H9 (cell line): Measurements from ENCODE around the gene TTC33. TPM values are rescaled to one million over a fixed set of nuclear protein-coding genes. Genes with fewer than 3 reads are reported as not detected.

ENCODE experiments used
- DNase-seq: peaks from one replicate; pipeline ENCODE4 v3.0.0-alpha.2; 2017
- H2AFZ ChIP-seq: one replicate; pipeline ENCODE4 v1.6.1; 2013; ENCODE audit warnings: mild to moderate bottlenecking, low read length, control low read depth, moderate library complexity
- H2AK5ac ChIP-seq: 2 replicates; pipeline ENCODE4 v1.6.1; 2013; ENCODE audit warnings: low read length, control low read depth, mixed read lengths; ENCODE audit not compliant: insufficient read length
- H2BK120ac ChIP-seq: one replicate; pipeline ENCODE4 v1.6.1; 2013; ENCODE audit warnings: low read depth, mild to moderate bottlenecking, low read length, control low read depth, inconsistent platforms; ENCODE audit not compliant: poor library complexity, severe bottlenecking
- H2BK12ac ChIP-seq: 2 replicates; pipeline ENCODE4 v1.6.1; 2013; ENCODE audit warnings: low read length, control low read depth, mixed read lengths, low read depth; ENCODE audit not compliant: insufficient read length
- H2BK15ac ChIP-seq: 2 replicates; pipeline ENCODE4 v1.6.1; 2013; ENCODE audit warnings: low read depth, low read length, control low read depth
- H2BK20ac ChIP-seq: one replicate; pipeline ENCODE4 v1.6.1; 2013; ENCODE audit warnings: low read depth, mild to moderate bottlenecking, low read length, control low read depth, inconsistent platforms; ENCODE audit not compliant: poor library complexity, severe bottlenecking
- H2BK5ac ChIP-seq: 2 replicates; pipeline ENCODE4 v1.6.1; 2013; ENCODE audit warnings: low read length, control low read depth, mixed read lengths; ENCODE audit not compliant: insufficient read length
- H3K14ac ChIP-seq: 2 replicates; pipeline ENCODE4 v1.6.1; 2013; ENCODE audit warnings: low read length, control low read depth; ENCODE audit not compliant: insufficient read depth
- H3K18ac ChIP-seq: 2 replicates; pipeline ENCODE4 v1.6.1; 2013; ENCODE audit warnings: low read depth, mild to moderate bottlenecking, mixed read lengths, low read length, control low read depth; ENCODE audit not compliant: insufficient read length
- H3K23ac ChIP-seq: 2 replicates; pipeline ENCODE4 v1.6.1; 2013; ENCODE audit warnings: low read length, control low read depth, mixed read lengths, low read depth; ENCODE audit not compliant: insufficient read length
- H3K23me2 ChIP-seq: 2 replicates; pipeline ENCODE4 v1.6.1; 2013; ENCODE audit warnings: low read depth, mild to moderate bottlenecking, mixed read lengths, low read length, control low read depth; ENCODE audit not compliant: insufficient read length, poor library complexity, severe bottlenecking
- H3K27ac ChIP-seq: 2 replicates; pipeline ENCODE4 v1.5.1; 2013; ENCODE audit warnings: low read length, control low read depth, mixed read lengths, low read depth; ENCODE audit not compliant: insufficient read length
- H3K27me3 ChIP-seq: 2 replicates; pipeline ENCODE4 v1.6.1; 2013; ENCODE audit warnings: low read length, control low read depth, inconsistent platforms; ENCODE audit not compliant: insufficient read depth
- H3K4ac ChIP-seq: 2 replicates; pipeline ENCODE4 v1.6.1; 2013; ENCODE audit warnings: low read depth, mild to moderate bottlenecking, control low read depth, inconsistent platforms, low read length, moderate library complexity
- H3K4me1 ChIP-seq: 2 replicates; pipeline ENCODE4 v1.6.1; 2013; ENCODE audit warnings: low read length, control low read depth, inconsistent platforms; ENCODE audit not compliant: insufficient read depth
- H3K4me2 ChIP-seq: 2 replicates; pipeline ENCODE4 v1.6.1; 2013; ENCODE audit warnings: low read length, control low read depth, mixed read lengths; ENCODE audit not compliant: insufficient read length, insufficient read depth
- H3K56ac ChIP-seq: 2 replicates; pipeline ENCODE4 v1.6.1; 2013; ENCODE audit warnings: low read depth, mild to moderate bottlenecking, mixed read lengths, low read length, control low read depth; ENCODE audit not compliant: insufficient read length
- H3K79me1 ChIP-seq: 2 replicates; pipeline ENCODE4 v1.6.1; 2013; ENCODE audit warnings: low read depth, mild to moderate bottlenecking, moderate library complexity, low read length, control low read depth, inconsistent platforms; ENCODE audit not compliant: insufficient read depth, poor library complexity, severe bottlenecking
- H3K79me2 ChIP-seq: 2 replicates; pipeline ENCODE4 v1.6.1; 2013; ENCODE audit warnings: low read length, control low read depth, inconsistent platforms; ENCODE audit not compliant: insufficient read depth
- H3K9ac ChIP-seq: 2 replicates; pipeline ENCODE4 v1.6.1; 2013; ENCODE audit warnings: low read length, control low read depth, mixed read lengths; ENCODE audit not compliant: insufficient read length; ENCODE audit errors: extremely low read depth
- H3K9me3 ChIP-seq: one replicate; pipeline ENCODE4 v1.6.1; 2013; ENCODE audit warnings: low read depth, low read length, inconsistent platforms; ENCODE audit not compliant: control insufficient read depth
- H3T11ph ChIP-seq: one replicate; pipeline ENCODE4 v1.6.1; 2013; ENCODE audit warnings: mild to moderate bottlenecking, low read length, control low read depth, inconsistent platforms
- H4K20me1 ChIP-seq: one replicate; pipeline ENCODE4 v1.6.1; 2013; ENCODE audit not compliant: control insufficient read depth, insufficient read length, insufficient read depth
- H4K5ac ChIP-seq: 2 replicates; pipeline ENCODE4 v1.6.1; 2013; ENCODE audit warnings: low read depth, mild to moderate bottlenecking, mixed read lengths, low read length, control low read depth; ENCODE audit not compliant: insufficient read length
- H4K8ac ChIP-seq: replicated peaks from 2 replicates; pipeline ENCODE4 v1.6.1; 2013; ENCODE audit warnings: low read length, control low read depth, mixed read lengths, low read depth; ENCODE audit not compliant: insufficient read length
- H4K91ac ChIP-seq: 2 replicates; pipeline ENCODE4 v1.6.1; 2013; ENCODE audit warnings: low read depth, mild to moderate bottlenecking, moderate library complexity, mixed read lengths, low read length, control low read depth; ENCODE audit not compliant: insufficient read length
- H3K27ac Mint-ChIP-seq, 3 experiments: 2 replicates in 2 of 3; 3 replicates in 1 of 3; pipeline ENCODE4 v1.8.0; 2020 to 2021; ENCODE audit warnings: mixed read lengths in 3 of 3, mild to moderate bottlenecking in 1 of 3, moderate library complexity in 1 of 3
- H3K27me3 Mint-ChIP-seq: 2 replicates; pipeline ENCODE4 v1.8.0; 2021; ENCODE audit warnings: low read depth, mild to moderate bottlenecking, moderate library complexity, mixed read lengths
- H3K36me3 Mint-ChIP-seq, 3 experiments: 2 replicates in 2 of 3; 3 replicates in 1 of 3; pipeline ENCODE4 v1.8.0; 2020 to 2021; ENCODE audit warnings: low read depth in 3 of 3, mixed read lengths in 3 of 3; ENCODE audit not compliant: insufficient read depth in 1 of 3
- H3K4me1 Mint-ChIP-seq, 2 experiments: 2 replicates each; pipeline ENCODE4 v1.8.0; 2020; ENCODE audit warnings: mixed read lengths in 2 of 2
- H3K4me3 Mint-ChIP-seq, 2 experiments: 2 replicates in 1 of 2; 3 replicates in 1 of 2; pipeline ENCODE4 v1.8.0; 2020 to 2021; ENCODE audit warnings: mild to moderate bottlenecking in 2 of 2, mixed read lengths in 2 of 2, moderate library complexity in 1 of 2
- H3K9me3 Mint-ChIP-seq, 2 experiments: 2 replicates in 1 of 2; 3 replicates in 1 of 2; pipeline ENCODE4 v1.8.0; 2020; ENCODE audit warnings: mild to moderate bottlenecking in 2 of 2, mixed read lengths in 2 of 2, moderate library complexity in 1 of 2
- WGBS: extraction: QIAGEN DNeasy Blood & Tissue Kit; methylation state at CpG from one replicate; pipeline ENCODE4 v1.1.7; 2013; ENCODE audit warnings: missing lambda C conversion rate, low lambda C conversion rate, mixed read lengths; ENCODE audit not compliant: insufficient read length; ENCODE audit errors: extremely low coverage; 5-methylcytosine and 5-hydroxymethylcytosine counted together
- total RNA-seq: library from RNA; stranded (reverse); gene quantifications from 2 replicates; pipeline ENCODE4 v1.2.1, GENCODE V29; 2021
- TF ChIP-seq, protein P1 (sequence below): fragments of 200-600 bp; sonication (generic); conservative IDR thresholded peaks from 3 replicates; pipeline ENCODE4 v1.8.0; 2021; ENCODE audit warnings: antibody characterized with exemption, mild to moderate bottlenecking

Gene TTC33
- total RNA-seq, 1 experiment from 2014 or later = 7.3 TPM

- H4K5ac ChIP-seq = no peak overlapping the region
- Mint-ChIP-seq H3K27me3 (no peaks in the 10 kb centered on the region), H3K36me3 (no peaks in the 10 kb centered on the region), H3K27ac (no peak overlapping the region; a peak in 2 of 7 replicates), H3K4me1 (no peaks in the 10 kb centered on the region), H3K4me3 (no peak overlapping the region), H3K9me3 (no peaks in the 10 kb centered on the region)
- H2BK12ac ChIP-seq = no peak overlapping the region
- H3K4me1 ChIP-seq = no peaks in the 10 kb centered on the region
- H2AFZ ChIP-seq = no peak overlapping the region
- no peaks in the 10 kb centered on the region for H3K9me3 ChIP-seq
- H3K27me3 ChIP-seq = no peaks in the 10 kb centered on the region
- H3K79me2 ChIP-seq = no peaks in the 10 kb centered on the region
- H3K9ac ChIP-seq = no peak overlapping the region
- no peak overlapping the region for H4K8ac ChIP-seq
- no peak for DNase-seq
- H3K27ac ChIP-seq = no peak overlapping the region
- whole genome bisulfite sequencing = no CpG with 5 or more reads among the region's 5 CpGs
- H3K4ac ChIP-seq = no peak overlapping the region
- H3K18ac ChIP-seq = no peak overlapping the region
- no peak overlapping the region for H3K14ac ChIP-seq
- no peak overlapping the region for H3K23ac ChIP-seq
- no peak overlapping the region for H2AK5ac ChIP-seq
- no peak overlapping the region for H3K56ac ChIP-seq
- H2BK20ac ChIP-seq = no peak overlapping the region
- no peaks in the 10 kb centered on the region for H3K79me1 ChIP-seq
- no peak overlapping the region for H3K4me2 ChIP-seq
- no peaks in the 10 kb centered on the region for H4K20me1 ChIP-seq
- TF ChIP-seq, protein P1, sequence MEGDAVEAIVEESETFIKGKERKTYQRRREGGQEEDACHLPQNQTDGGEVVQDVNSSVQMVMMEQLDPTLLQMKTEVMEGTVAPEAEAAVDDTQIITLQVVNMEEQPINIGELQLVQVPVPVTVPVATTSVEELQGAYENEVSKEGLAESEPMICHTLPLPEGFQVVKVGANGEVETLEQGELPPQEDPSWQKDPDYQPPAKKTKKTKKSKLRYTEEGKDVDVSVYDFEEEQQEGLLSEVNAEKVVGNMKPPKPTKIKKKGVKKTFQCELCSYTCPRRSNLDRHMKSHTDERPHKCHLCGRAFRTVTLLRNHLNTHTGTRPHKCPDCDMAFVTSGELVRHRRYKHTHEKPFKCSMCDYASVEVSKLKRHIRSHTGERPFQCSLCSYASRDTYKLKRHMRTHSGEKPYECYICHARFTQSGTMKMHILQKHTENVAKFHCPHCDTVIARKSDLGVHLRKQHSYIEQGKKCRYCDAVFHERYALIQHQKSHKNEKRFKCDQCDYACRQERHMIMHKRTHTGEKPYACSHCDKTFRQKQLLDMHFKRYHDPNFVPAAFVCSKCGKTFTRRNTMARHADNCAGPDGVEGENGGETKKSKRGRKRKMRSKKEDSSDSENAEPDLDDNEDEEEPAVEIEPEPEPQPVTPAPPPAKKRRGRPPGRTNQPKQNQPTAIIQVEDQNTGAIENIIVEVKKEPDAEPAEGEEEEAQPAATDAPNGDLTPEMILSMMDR = no peak
- no peak overlapping the region for H3T11ph ChIP-seq
- H2BK15ac ChIP-seq = no peak overlapping the region
- H2BK5ac ChIP-seq = no peak overlapping the region
- H3K23me2 ChIP-seq = no peaks in the 10 kb centered on the region
- no peak overlapping the region for H2BK120ac ChIP-seq
- no peak overlapping the region for H4K91ac ChIP-seq
Measured at GRCh38 chr5:40514976-40515375, 240.8 kb downstream of the TTC33 start.
